Limb (tissue), 2 donors: ENCODE measurements around the gene ZNF511.
"Not testable (repeated sequence)": the region's sequence is repeated elsewhere in the genome, so short reads cannot be mapped to it uniquely, and the experiment has no call there.

Experiments
- DNase-seq, 2 donors: peaks; one replicate each; pipeline ENCODE4 v3.0.0-alpha.2; 2016; ENCODE audit errors: extremely low spot score in 2 of 2

Gene ZNF511

DNA sequence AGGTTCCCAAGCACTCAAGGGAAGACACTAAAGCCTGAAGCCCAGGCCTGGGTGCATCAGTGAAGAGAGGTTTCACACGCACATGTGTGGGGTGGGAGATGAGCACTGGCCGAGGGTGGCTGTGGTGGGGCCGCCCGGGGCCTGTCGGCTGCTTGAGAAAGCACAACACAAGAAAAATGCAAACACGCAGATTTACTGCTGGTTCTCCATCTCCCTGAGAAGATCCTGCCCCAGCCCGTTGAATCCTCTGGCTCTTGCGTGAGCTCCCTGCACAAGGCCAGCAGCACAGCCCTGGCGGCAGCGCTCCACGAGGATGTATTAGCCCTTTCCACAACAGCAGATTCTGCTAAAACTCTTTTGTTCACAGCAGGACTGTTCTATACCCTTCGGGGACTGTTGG is 6.2 kb downstream of the ZNF511 start:
- no peak for DNase-seq

DNA sequence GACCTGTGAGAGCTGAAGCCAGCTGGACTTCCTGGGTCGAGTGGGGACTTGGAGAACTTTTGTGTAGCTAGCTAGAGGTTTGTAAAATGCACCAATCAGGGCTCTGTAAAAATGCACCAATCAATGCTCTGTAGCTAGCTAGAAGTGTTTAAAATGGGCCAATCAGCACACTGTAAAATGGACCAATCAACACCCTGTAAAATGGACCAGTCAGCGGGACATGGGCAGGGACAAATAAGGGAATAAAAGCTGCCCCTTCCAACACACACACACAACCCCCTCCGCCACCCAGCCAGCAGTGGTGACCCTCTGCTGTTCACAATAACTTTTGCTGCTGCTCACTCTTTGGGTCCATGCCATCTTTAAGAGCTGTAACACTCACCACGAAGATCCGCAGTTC is 7.1 kb downstream of the ZNF511 start:
- no peak for DNase-seq

DNA sequence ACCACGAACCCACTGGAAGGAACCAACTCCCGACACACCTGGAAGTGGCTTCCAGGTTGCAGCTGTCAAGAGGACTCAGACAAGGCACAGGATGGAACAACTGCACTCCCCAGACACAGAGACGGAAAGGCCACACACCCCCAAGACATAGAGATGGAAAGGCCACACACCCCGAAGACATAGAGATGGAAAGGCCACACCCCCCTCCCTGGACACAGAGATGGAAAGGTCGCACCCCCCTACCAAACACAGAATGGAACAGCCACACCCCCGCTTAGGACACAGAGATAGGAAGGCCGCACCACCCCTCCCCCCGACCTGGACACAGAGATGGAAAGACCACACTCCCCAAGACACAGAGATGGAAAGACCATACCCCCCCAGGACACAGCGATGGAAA is 7.6 kb downstream of the ZNF511 start:
- no peak for DNase-seq

DNA sequence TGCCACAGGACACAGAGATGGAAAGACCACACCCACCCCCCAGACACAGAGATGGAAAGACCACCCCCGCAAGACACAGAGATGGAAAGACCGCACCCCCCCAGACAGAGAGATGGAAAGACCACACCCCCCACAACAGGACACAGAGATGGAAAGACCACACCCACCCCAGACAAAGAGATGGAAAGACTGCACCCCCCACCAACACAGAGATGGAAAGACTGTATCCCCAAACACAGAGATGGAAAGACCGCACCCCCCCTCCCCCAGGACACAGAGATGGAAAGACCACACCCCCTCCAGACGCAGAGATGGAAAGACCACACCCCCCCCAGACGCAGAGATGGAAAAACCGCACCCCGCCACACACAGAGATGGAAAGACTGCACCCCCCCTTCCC is 8.0 kb downstream of the ZNF511 start:
- no peak for DNase-seq

DNA sequence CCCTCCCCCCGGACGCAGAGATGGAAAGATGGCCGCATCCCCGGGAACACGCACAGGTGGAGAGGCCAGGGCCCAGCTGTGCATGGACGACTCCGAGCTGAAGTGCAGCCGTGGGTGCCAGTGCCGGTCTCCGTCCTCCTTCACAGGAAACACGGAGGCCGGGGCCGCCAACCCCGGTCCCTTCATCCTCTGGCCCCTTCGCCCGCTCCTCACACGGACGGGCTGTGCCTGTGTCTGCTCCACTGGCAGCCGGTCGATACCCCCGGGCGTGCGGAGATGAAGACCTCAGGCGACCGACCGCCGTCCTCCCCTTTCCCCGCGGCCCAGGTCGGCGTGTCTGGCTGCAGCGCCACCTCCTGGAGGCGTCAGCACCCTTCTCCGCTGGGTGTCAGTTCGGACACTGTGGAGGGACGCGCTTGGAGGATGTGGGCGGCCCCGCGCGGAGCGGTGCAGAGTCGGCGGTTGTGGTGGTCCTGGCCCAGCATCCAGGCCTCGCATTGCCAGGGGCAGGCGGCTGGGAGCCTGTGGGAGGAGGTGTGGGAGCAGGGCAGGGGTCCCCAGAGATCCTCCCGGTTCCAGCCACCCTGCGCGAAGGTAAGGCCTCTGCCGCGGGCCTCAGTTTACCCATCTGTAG is 9.9 kb downstream of the ZNF511 start:
- DNase-seq: peak in 1 of 2 donors; percentile 80

DNA sequence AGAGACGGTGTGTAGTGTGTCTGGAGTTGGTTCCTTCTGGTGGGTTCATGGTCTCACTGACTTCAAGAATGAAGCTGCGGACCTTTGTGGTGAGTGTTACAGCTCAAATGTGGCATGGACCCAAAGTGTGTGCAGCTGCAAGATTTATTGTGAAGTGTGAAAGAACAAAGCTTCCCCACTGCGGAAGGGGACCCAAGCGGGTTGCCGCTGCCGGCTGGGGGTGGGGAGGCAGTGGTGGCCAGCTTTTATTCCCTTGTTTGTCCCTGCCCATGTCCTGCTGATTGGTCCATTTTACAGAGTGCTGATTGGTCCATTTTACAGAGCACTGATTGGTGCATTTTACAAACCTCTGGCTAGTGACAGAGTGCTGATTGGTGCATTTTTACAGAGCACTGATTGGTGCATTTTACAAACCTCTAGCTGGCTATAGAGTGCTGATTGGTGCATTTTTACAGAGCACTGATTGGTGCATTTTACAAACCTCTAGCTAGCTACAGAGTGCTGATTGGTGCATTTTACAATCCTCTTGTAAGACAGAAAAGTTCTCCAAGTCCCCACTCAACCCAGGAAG is 12.2 kb downstream of the ZNF511 start:
- not testable (repeated sequence) for DNase-seq

DNA sequence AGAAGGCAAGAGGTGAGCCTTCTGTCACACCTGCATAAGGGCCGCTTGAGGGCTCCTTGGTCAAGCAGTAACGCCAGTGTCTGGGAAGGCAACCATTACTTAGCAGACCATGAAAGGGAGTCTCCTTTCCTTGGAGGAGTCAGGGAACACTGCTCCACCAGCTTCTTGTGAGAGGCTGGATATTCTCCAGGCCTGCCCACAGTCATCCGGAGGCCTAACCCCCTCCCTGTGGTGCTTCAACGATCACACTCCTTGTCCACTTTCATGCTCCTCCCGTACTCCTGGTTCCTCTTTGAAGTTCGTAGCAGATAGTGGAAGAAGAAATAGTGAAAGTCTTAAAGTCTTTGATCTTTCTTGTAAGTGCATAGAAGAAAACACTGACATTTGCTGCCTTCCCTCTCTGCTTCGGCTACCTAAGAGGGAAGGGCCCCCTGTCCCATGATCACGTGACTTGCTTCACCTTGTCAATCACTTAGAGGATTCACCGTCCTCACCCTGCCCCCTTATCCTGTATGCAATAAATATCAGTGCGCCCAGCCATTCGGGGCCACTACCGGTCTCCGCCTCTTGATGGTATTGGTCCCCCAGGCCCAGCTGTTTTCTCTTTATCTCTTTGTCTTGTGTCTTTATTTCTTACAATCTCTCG is 13.5 kb downstream of the ZNF511 start:
- not testable (repeated sequence) for DNase-seq

DNA sequence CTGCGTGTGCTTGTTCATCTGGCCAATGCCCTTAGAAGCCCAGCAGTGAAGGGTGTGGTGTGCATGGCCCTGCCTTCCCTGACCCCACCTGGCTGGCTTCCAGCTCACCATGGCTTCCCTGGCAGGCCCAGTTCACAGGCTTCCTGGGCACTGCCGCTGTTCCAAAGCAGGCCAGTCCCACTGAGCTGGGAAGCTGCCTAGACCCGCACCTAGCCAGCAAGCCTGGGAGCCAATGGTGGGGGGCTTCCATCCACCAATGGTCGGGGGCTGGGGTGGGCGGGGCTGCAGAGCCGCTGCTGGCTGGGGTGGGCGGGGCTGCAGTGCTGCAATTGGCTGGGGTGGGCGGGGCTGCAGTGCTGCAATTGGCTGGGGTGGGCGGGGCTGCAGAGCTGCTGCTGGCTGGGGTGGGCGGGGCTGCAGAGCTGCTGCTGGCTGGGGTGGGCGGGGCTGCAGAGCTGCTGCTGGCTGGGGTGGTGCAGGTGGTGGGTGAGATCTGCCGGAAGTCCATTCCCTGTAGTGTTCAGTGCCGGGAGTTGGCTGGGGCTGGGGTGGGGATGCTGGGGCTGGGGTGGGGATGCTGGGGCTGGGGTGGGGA is 15.6 kb downstream of the ZNF511 start:
- peak in 1 of 2 donors; percentile 68 for DNase-seq

DNA sequence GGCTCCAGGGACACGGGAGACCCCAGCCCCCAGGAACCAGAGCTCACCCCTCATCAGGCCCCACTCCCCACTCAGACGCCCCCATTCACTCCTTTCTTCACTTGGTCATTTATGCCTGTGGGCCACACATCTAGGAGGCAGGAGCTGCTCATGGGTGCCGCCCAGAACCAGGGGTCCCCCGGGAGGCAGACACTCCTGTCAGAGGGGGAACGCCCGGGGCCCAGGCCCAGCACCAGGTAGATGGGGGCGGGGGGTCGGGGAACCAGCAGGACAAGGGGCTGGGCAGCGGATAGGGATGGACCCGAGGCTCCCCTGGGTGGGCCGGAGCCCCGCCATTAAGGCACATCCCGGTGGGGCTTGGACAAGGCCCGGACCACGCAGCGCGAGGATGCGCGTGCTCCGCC is 16.1 kb downstream of the ZNF511 start:
- peak in 1 of 2 donors; percentile 43 for DNase-seq

DNA sequence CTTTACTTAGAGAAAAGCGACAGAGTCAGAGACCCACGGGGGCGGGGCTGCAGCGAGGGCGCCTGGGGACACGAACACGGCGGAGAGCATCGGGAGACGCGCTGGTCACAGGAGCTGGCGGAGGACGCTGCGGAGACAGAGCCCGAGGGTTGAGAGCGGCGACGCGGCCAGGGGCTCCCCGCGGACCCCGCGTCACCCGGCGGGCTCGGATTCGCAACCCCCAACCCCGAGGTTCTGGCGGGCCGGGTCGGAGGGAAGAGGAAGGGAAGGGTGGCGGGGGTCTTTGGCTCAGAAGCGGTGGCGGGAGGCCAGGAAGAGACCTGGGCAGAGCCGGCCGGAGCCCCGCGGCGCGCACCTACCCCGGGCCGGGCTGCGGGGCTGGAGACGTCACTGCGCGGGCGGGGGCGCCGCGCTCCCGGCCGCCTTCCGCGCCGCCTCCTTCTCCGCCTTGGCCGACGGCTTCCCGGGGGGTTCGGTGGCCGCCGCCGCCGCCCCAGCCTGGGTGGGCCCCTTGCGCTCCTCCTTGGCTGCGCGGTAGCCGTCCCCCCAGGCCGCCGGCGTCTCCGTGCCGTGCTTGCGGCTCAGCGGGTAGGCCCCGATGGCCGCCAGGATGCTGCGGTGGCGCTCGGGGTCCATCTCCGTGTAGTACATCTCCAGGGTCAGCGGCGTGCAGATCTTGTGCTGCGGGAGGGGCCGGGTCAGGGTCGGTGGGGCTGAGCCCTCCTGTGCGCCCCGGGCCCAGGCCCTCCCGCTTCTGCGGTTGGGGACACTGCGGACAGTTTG is 16.9 kb downstream of the ZNF511 start:
- peak in 1 of 2 donors; percentile 54 for DNase-seq

DNA sequence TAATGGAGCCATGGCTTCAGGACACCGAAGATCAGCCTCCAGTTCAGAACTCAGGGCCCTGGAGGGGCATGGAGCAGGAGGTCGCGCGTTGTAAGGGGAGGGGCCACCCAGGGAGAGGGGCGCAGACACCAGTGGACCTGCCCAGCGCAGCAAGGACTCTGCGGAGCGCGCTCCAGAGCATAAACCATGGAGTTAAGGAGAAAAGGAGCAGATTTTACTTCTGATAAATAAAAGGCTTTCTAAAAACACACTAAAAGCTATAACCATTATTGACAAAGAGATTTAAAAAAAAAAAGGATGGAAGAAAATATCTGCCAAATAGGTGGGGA is 17.5 kb downstream of the ZNF511 start:
- no peak for DNase-seq

DNA sequence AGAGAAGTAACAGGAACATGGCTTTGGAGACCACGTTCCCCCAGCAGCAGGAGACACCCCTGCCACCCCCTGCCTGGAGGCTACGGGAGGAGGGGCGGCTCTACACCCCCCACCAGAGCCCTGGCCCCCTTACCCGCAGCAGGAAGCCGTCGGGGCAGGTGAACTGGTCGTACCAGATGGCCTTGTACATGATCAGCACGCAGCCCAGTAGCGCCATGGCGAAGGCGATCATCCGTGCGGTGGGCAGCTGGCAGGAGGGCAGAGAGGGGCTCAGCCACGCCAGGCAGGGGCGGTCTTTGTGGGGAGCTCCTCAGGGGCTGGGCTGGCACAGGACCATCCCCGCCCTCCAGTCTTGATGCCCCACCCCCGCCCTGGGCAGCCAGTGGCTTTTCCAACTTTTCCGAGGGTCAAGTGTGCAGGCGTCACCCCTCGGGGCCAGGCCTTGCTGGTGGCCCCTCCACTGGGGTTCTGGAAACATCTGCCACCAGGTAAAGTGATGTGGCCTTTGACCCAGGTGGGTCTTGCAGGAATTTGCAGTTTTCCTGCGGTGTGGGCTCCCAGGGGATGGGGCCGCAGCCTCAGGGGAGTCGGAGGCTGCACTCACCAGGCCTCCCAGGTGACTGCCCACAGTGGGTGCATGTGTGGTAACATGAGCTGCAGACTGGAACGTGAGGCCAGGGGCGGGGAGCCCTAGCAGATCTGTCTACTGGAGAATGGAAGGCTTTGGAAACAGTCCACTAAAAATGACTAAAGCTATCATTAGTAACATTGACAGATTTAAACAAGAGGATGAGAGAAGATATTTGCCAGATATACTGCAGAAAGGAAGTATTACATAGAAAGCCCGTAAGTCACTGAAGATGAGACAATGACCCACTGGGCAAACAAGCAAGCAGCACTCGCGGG is 18.3 kb downstream of the ZNF511 start:
- no peak for DNase-seq

DNA sequence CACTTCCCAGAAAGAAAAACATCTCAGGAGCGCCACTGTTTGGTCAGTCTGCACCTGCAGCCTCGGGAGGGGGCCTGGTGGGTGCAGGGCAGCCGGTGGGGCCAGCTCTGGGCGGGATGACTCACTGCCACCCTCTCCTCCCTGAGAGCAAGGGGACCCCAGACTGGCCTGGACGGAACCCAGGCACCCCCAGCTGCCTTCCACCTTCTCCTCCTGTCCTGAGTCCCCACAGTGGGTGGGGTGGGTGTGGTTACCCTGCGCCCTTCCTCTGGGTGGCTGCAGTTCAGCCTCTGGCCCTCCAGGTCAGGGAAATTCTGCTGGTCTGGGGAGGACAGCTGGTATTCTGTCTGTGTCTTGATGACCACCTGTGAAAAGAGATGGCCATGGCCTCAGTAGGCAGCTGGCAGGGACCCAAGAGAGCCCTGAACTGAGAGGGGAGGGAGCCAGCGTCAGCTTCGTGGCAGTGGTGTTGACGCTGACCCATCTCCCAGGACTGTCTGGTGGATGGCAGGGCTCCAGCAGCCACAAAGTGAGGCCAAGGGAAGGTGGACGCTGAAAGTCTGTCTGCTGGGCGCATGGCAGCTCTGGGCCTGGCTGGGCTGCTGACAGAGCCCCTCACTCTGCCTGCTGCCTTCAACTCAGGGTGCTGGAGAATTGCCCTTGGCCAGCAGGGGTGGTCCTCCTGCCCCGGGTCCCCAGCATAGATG is 19.1 kb downstream of the ZNF511 start:
- DNase-seq: no peak

DNA sequence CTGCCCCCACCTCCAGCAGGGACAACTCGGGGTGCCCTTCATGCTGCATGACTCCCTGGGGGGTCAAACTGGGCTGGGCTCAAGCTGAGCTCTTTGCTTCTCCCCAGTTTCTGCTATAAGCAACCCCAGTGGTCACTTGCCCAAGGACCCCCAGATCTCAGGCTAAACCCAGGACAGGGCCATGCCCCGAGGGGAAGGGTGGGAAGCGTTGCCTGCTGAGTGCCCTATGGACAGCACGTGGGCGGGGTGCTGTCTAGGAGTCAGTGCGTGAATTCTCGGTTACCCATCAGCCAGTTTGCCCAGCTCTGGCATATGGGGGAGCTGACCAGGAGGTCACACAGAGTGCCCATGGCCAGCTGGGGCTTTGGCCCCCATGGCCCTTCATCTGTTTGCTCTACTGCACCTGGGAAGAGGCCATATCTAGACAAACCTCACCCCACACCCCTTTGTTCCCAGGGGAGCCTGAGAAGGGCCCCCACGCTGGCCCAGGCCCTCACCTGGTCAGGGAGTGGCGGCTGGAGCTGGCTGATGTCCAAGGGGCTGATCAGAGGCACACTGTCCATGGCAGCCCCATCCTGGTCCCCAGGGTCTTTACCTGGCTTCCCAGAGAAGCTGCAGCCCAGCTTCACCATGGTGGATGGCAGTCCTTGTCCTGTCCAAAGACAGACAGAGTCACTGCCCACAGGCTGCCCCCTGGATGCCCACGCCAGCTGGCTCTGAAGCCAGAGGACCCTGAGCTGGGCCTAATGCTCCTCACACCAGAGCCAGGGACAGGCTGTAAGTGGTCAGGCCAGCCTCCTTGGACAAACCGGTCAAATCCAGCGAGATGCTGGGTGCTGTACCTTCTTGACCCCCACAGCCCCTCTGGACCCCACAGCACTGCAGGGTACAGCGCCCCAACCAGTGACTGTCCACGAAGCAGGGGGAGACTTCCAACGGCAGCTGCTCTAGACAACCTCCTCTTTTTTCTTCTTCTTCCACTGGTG is 19.9 kb downstream of the ZNF511 start:
- no peak for DNase-seq

DNA sequence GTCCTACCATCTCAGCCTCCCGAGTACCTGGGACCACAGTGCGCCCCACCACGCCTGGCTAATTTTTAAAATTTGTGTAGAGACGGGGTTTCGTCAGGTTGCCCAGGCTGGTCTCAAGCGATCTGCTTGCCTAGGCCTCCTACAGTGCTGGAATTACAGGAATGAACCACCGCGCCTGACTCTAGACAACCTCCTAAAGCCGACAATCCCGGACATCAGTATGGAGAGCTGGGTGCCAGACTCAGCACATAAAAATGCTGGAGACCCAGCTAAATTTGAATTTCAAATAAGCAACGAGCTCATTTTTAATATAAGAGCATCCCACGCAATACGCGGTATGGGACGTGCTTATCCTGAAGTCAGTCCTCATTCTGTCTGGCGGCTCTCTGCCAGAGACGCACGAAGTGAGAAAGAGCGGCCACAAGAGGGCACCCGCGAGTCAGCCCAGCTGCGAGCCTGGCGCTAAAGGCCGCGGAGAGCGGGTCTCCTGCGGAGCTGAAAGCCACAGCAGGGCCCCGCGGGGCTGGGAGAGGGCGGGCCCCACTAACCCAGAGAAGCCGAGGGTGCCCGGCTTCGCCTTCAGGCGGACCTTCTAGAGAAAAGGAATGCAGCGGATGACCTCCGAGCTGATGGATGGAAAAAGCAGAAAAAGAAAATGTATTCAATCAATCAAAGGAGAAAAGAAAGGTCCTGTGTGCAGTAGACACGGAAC is 20.9 kb downstream of the ZNF511 start:
- DNase-seq: peak; percentile 81 to 91

DNA sequence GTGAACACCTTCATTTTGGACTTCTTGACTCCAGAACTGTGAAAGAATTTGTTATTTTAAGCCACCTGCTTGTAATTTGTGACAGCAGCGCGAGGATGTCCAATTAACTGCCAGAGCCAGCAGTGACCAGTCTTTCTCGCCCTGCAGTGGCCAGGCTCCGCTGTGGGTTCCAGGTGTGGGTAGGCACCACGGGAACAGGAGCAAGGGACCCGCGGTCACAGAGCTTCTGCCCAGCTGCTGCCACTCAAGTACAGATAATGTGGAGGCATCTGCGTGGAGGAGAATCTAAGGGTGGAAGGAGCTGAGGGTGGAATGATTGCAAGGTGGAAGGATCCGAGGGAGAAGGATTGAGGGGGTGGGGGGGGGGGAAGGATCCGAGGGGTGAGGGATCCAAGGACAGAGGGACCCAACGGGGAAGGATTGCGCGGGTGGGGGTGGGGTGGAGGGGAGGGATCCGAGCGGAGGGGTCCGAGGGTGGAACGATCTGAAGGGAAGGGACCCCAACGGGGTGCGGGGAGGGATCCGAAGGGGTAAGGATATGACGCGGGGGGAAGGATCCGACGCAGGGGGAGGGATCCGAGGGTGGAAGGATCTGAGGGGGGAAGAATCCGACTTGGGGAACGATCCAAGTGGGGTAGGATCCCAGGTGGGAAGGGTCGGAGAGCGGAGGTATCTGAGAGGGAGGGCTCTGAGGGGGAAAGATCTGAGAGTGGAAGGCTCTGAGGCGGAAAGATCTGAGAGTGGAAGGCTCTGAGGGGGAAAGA is 24.4 kb downstream of the ZNF511 start:
- no peak for DNase-seq

DNA sequence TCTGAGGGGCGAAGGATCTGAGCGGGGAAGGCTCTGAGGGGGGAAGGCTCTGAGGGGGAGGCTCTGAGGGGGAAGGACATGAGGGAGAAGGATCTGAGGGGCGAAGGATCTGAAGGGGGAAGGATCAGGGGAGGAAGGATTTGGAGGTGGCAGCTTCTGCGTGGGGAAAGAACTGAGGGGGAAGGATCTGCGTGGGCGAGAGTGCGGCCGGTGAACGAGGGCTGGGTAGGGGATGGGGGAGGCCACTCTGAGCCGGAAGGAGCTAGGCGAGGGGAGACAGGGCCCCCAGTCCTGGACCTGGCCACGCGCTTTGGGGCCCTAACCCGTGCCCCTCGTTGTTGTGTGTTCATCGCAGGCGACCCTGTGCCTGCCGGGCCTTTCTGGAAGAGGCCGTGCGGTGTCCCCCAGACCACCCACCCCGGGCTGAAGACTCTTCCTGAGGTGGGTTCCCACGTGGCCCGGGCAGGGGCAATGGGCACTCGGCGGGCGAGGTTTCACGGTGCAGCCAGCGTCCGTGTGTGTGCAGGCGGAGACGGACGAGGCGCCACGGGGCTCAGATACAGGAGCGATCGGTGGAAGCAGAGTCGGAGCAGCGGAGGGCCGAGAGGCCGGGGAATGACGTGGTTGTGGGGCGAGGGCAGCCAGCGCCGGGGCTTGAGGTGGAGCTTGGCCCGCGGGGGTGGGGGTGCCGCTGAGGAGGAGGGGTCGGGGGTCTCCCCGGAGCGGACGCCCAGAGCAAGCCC is 26.0 kb downstream of the ZNF511 start:
- no peak for DNase-seq
